Hepatocyte (in vitro differentiated cells): ENCODE results near the gene SDK1. TPM values are rescaled to one million over a fixed set of nuclear protein-coding genes. Genes with fewer than 3 reads are reported as not detected.
A peak's percentile ranks its signal among the peaks of the same experiment; 100 is the strongest.

Experiments
- DNase-seq: peaks from one replicate; pipeline ENCODE4 v3.0.0-alpha.2; 2016; ENCODE audit warnings: low spot score
- H2AFZ ChIP-seq: fragments of 200-600 bp; sonication (generic); 2 replicates; pipeline ENCODE4 v1.6.0; 2016; ENCODE audit warnings: antibody characterized with exemption, mild to moderate bottlenecking
- H3K27ac ChIP-seq: fragments of 200-600 bp; sonication (generic); 2 replicates; pipeline ENCODE4 v1.5.1; 2016; ENCODE audit warnings: mild to moderate bottlenecking
- H3K27me3 ChIP-seq: fragments of 200-600 bp; sonication (generic); 2 replicates; pipeline ENCODE4 v1.6.1; 2016
- H3K36me3 ChIP-seq: fragments of 200-600 bp; sonication (generic); replicated peaks from 2 replicates; pipeline ENCODE4 v1.5.1; 2016; ENCODE audit warnings: low read depth; ENCODE audit not compliant: insufficient read depth
- H3K4me1 ChIP-seq: fragments of 200-600 bp; sonication (generic); 2 replicates; pipeline ENCODE4 v1.5.1; 2016; ENCODE audit warnings: mild to moderate bottlenecking, moderate library complexity; ENCODE audit not compliant: insufficient read depth
- H3K4me2 ChIP-seq: fragments of 200-600 bp; sonication (generic); 2 replicates; pipeline ENCODE4 v1.6.0; 2016
- H3K4me3 ChIP-seq: fragments of 200-600 bp; sonication (generic); 2 replicates; pipeline ENCODE4 v1.5.1; 2016; ENCODE audit warnings: mild to moderate bottlenecking
- H3K79me2 ChIP-seq: fragments of 200-600 bp; sonication (generic); 2 replicates; pipeline ENCODE4 v1.6.0; 2017; ENCODE audit warnings: mild to moderate bottlenecking
- H3K9me2 ChIP-seq: fragments of 200-600 bp; sonication (generic); replicated peaks from 2 replicates; pipeline ENCODE4 v1.6.0; 2017; ENCODE audit warnings: mild to moderate bottlenecking; ENCODE audit not compliant: insufficient read depth
- H3K9me3 ChIP-seq: fragments of 200-600 bp; sonication (generic); 2 replicates; pipeline ENCODE4 v1.5.1; 2016; ENCODE audit warnings: low read depth, mild to moderate bottlenecking
- H4K20me1 ChIP-seq: fragments of 200-600 bp; sonication (generic); 2 replicates; pipeline ENCODE4 v1.6.0; 2016; ENCODE audit warnings: mild to moderate bottlenecking; ENCODE audit not compliant: insufficient read depth, poor library complexity, severe bottlenecking
- CTCF ChIP-seq: fragments of 200-600 bp; sonication (generic); IDR thresholded peaks from 2 replicates; pipeline ENCODE4 v1.5.1; 2016; ENCODE audit warnings: antibody characterized with exemption, mild to moderate bottlenecking; ENCODE audit not compliant: poor library complexity
- EZH2 ChIP-seq: fragments of 200-600 bp; sonication (generic); IDR thresholded peaks from 2 replicates; pipeline ENCODE4 v1.6.1; 2016; ENCODE audit warnings: antibody characterized with exemption, mild to moderate bottlenecking, borderline replicate concordance
- EZH2phosphoT487 ChIP-seq: fragments of 200-600 bp; sonication (generic); IDR thresholded peaks from one replicate; pipeline ENCODE4 v1.6.1; 2018; ENCODE audit warnings: antibody characterized with exemption, mild to moderate bottlenecking, low read depth, moderate library complexity; ENCODE audit not compliant: unreplicated experiment, severe bottlenecking
- WGBS: methylation state at CpG from one replicate; pipeline ENCODE4 v1.1.6; 2016; ENCODE audit warnings: low lambda C conversion rate; ENCODE audit errors: missing lambda C conversion rate; 5-methylcytosine and 5-hydroxymethylcytosine counted together
- polyA plus RNA-seq: library from polyadenylated mRNA; unstranded; fragments of >200 nt; fragmentation: Nextera tagmentation; extraction: Ambion mirVana; gene quantifications from 2 replicates; pipeline ENCODE4 v1.2.1, GENCODE V29; 2016
- total RNA-seq: library from RNA; depleted of rRNA; stranded (reverse); fragments of >200 nt; gene quantifications from 2 replicates; pipeline ENCODE4 v1.2.3, GENCODE V29; 2014

SDK1 gene
- total and polyA plus RNA-seq, 2 experiments from 2014 or later: 4.3 to 10.0 TPM

- Histone ChIP-seq H2AFZ (no peak overlapping the region), H3K4me1 (no peaks in the 10 kb centered on the region), H3K36me3 (no peaks in the 10 kb centered on the region), H4K20me1 (no peaks in the 10 kb centered on the region), H3K27me3 (no peaks in the 10 kb centered on the region), H3K79me2 (no peaks in the 10 kb centered on the region), H3K9me3 (no peaks in the 10 kb centered on the region), H3K9me2 (no peaks in the 10 kb centered on the region), H3K4me2 (no peak overlapping the region), H3K4me3 (no peak overlapping the region), H3K27ac (no peak overlapping the region)
- WGBS: 92% methylated on average over 10 of the region's 10 CpGs
- no peak for TF ChIP-seq EZH2phosphoT487
- TF ChIP-seq CTCF: no peak
- TF ChIP-seq EZH2: no peak
- no peak for DNase-seq
These were observed 881.7 kb downstream of the SDK1 start for GRCh38 chr7:4182605-4183300.

GRCh38 chr7:4184653-4185052 is 883.6 kb downstream of the SDK1 start:
- Histone ChIP-seq H3K27ac (no peak overlapping the region), H3K36me3 (no peaks in the 10 kb centered on the region), H4K20me1 (no peaks in the 10 kb centered on the region), H3K4me3 (no peak overlapping the region), H3K79me2 (no peaks in the 10 kb centered on the region), H2AFZ (no peak overlapping the region), H3K9me3 (no peaks in the 10 kb centered on the region), H3K4me1 (no peaks in the 10 kb centered on the region), H3K9me2 (no peaks in the 10 kb centered on the region), H3K4me2 (no peak overlapping the region), H3K27me3 (no peaks in the 10 kb centered on the region)
- DNase-seq: no peak
- TF ChIP-seq CTCF: no peak
- no peak for TF ChIP-seq EZH2
- WGBS: 95% methylated on average over 4 of the region's 4 CpGs

GRCh38 chr7:4185136-4185535 is 884.1 kb downstream of the SDK1 start:
- 97% methylated on average over 6 of the region's 6 CpGs for WGBS
- H3K9me2 ChIP-seq: no peaks in the 10 kb centered on the region

More at GRCh38 chr7:4185136-4185535, 884.1 kb downstream of the SDK1 start:
- Histone ChIP-seq H3K27me3 (no peaks in the 10 kb centered on the region), H3K9me3 (no peaks in the 10 kb centered on the region), H3K4me1 (no peaks in the 10 kb centered on the region), H2AFZ (no peak overlapping the region), H3K4me2 (no peak overlapping the region), H3K36me3 (no peaks in the 10 kb centered on the region), H4K20me1 (no peaks in the 10 kb centered on the region), H3K27ac (peak overlapping the region; percentile 16), H3K4me3 (no peak overlapping the region), H3K79me2 (no peaks in the 10 kb centered on the region)
- no peak for TF ChIP-seq CTCF
- TF ChIP-seq EZH2: no peak
- no peak for TF ChIP-seq EZH2phosphoT487
- DNase-seq: no peak
